ENCODE measurements around the gene KIF1C. TPM values are rescaled to one million over a fixed set of nuclear protein-coding genes. Genes with fewer than 3 reads are reported as not detected.

The KIF1C gene
- total RNA-seq, 1 donor from 2014 or later: 12.5 TPM

DNA sequence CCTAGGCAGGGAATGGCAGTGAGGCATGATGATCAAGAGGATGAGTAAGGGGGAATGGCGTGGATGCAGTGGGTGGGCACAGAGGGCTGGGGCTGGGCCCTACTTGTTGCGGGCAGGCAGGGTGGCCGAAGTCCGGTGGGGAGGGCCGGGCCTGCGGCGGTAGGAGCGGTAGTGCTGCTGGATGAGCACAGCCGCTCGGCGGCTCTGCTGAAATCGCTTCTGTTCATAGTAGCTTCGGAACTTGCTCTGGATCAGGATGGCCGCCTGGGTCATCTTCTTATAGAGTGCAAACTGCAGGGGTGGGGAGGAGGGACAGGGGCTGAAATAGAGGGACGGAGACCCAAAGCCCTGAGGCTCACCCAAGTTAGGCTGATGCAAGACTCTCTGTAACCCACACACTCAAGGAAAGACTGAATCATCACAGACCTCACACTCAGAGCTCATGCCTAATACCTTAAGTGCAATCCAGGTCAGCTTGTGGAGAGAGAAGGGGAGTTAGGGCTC is 28.7 kb upstream of the KIF1C start:
- no peak for DNase-seq

DNA sequence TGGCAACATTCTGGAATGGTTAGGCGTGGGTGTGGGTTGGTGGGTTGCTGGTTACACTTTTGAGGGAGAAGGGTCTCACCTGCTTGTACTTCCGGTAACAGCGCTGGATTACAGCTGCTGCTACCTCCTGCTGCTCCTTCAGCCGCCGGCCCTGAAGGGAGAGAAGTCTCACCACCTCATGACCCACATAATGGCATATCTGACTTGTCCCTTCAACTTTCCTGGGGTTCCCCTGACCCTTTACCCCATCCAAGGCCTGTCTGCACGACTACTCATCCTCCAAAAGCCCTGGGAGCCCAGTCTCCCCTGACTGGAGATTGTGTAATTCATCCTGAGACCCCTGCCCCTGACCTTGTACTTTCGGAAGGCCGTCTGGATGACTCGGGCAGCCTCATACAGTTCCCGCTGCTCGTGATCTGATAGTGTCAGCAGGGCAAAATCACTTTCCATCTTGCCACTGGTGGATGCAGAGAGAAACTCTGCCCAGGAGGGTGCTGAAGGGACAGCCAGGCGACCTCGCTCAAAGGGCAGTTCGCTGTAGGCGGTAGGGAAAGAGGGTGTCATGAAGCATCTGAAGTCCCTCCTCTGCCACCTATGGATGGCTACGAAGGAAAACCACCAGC is 28.1 kb upstream of the KIF1C start:
- DNase-seq: no peak

DNA sequence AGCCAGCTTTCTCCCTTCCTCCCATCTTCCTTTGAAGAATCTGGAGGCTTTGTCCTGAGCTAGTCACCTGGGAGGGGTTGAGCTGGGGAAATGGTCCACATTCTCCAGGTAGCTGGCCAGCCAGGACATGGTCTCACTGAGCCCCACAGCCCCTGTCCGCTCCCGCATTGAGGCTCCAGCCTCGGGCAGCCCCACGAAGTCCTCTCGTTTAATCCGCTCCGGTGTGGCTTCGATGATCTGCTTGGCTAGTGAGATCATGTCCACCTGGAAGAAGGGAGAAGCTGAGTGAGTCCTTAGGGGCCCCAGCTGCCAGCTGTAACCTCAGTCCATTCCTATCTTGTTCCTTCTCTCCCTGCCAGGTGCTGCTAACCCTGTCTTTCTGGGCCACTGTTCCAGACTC is 27.5 kb upstream of the KIF1C start:
- DNase-seq: no peak

DNA sequence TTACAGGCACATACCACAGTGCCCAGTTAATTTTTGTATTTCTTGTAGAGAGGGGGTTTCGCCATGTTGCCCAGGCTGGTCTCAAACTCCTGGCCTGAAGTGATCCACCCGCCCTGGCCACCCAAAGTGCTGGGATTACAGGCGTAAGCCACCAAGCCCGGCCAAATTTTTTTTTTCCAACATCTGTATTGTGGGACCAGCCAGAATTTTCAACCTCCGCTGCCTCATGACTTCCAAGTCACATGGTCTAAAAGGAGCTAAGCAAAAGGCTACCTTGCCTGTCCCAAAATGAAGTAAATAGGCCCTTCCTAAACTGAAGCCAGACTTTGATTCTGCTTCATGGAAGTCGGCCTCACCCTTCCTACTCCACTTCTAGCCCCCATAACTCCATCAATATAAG is 25.9 kb upstream of the KIF1C start:
- DNase-seq: no peak

DNA sequence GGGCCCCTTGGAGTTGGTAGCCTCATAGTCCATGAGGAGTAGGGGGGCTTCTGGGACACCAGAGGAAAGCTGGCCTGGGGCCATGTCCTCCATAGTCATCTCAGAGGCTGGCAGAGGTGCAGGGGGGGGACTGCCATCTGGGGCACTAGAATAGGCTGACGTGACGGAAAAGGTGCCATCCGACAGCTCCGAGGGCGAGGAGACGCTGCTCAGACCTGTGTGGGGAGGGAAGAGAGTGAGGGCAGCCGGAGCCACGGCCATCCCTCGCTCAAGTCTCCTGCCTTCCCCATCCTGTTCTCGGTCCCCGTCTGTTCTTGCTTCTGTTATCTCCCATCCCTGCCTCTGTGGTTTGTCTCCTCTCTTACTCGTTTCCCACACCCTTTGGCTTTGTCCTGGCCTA is 25.4 kb upstream of the KIF1C start:
- no peak for DNase-seq

DNA sequence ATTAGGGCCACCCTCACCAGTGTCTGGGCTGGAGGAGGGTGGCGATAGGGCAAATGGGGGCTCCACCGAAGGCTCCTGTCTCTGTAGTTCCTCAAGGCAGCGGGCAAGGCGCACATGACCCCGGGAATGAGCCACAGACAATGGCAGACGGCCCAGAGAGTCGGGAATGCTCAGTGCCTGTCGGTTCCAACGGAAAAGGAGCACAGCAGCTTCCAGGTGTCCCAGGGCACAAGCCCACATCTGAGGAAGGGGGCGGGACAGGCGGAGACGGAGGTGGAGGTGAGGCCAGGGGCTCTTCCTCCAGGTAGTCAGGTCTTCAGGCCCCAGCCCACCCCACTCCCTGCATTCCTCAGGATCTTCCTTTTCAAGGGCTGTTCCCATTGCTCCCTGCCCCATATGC is 25.0 kb upstream of the KIF1C start:
- no peak for DNase-seq

DNA sequence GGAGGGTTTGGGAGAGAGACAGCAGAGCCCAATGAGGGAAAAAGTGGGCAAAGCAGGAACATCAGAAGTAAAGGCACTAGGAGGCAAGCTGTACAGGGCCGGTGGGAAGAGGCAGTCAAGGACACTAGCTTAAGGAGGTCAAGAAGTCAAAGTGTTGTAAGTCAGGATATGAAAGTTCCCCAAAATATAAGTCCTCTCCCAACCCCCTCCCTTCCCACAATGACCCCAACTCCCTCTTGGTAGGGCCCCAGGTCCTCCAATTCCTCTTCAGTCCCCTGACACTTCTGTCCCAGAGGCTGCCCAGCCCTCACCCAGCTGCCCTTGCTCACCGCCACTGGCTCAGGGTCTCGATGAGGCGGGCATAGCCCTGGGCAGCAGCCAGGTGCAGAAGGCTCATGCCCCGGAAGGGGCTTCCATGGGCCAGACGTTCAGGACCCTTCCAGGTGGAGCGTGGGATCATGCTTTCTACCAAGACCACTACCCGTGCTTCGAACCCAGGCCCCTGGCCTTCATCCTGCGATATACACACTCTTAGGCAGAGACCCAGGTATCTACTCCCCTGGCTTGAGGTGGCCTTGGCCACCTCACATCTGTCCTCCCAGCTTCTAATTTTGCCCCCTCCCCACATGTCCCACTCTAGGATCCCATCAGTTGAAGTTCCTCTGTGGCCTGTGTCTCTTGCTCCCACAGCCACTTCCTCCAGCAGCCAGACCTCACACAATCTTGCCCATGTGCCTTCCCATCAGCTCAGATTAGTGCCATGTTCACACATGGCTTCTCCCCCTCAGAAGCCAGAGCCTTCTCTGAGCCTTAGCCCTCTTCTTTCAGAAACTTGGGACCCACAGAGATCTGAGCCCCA is 24.3 kb upstream of the KIF1C start:
- no peak for DNase-seq

DNA sequence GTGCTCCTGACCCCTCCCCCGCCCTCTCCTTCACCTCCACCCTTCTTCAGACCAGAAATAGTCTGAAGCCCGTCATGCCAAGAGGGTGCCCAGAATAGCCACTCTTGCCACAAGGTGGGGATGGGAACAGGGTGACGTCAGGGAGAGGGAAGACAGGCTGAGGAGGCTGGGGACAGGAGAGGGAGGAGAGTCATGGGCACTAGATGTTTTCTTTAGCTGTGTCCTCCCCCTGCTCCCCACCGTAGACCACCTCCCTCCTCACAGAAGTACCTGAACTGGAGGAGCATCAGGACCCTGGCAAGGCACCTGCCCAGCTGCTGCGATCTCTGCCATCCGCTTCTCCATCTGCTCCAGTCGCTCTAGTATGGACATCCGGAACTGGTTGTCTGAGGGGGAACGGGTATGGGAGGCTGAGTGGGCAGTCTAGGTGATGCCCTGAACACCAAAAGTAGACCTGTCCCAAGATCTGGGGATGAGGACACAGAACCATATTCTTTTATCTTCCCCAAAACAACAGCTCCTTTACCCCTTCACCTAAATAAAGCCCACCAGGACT is 23.6 kb upstream of the KIF1C start:
- DNase-seq: no peak

DNA sequence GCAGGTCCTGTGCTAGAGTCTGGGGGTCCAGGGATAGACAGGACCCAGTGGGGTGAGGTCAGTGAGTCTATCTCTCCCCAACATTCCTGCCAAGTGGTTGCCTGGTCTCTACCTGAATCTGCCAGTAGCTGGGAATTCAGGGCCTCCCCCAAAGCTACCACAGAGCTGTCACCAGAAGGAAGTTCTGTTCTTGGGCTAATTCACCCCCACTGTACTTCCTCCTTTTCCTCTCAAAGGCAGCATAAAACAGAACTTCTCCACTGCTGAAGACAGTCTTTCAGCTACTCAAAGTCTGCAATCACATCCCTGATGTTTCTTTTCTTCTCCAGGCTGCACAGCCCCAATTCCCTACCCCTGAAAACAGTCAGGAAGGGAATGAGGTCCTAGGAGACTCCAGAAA is 19.0 kb upstream of the KIF1C start:
- no peak for DNase-seq

DNA sequence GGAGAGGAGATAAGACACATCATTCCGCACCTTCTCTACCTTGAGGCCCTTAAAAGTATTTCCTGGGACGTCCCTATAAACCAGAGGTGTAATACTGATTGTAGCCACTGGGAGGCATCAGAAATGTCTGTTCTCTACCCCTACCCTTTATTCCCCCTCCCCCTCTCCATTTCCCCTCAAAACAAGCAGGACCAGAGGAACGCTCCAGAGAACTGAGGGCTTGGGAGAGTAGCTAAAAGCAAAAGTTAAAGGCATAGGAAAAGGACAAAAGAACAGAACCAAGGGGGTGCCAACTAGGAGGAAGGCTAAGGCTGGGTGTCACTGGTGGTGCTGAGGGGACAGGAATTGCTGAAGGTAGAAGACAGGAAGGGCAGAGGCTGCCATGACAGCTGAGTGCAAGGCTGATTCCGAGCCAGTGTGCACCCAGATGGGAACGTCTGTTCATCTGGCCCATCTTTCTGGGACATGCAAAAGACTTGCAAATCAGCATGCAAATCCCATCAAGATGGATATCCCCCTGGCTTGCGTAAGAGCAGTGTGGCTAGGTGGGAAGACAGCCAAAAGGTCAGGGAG is 17.0 kb upstream of the KIF1C start:
- no peak for DNase-seq

DNA sequence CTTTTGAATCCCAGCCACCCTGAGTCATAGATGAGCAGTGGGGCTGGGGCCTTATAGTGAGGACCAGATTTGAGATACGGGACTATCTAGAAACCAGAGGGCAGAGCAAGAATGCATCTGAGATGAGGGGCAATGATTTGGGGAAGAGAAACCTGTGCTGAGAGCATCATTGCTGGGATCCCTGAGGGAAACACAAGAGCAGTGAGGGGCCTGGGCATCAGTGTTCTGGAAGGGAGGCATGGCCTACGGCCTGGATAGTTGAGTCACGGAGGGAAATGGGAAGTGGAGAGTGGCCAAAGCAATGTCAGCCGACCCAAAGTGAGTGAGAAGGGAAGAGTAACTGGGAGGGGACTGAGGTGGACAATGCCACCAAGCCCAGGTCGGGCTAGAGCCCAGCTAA is 15.4 kb upstream of the KIF1C start:
- DNase-seq: no peak

DNA sequence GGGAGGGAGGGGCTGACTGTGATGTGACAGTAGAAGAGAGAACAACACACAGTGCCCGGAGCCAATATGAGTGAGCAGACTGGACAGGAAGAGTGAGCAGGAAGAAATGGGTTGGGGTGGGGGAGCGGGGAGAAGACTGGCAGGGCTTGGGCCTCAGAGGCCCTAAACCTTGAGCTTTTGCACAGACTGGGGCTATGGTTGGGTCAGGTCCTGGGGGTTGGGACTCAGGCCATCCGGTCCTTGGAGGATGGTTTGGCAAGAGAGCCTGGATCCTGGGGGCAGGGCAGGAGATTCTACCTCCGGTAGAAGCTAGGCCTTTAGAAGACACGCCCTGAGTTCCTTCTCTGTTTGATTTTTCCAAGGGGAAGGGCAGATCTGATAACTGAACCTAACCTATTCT is 11.3 kb upstream of the KIF1C start:
- DNase-seq: no peak

DNA sequence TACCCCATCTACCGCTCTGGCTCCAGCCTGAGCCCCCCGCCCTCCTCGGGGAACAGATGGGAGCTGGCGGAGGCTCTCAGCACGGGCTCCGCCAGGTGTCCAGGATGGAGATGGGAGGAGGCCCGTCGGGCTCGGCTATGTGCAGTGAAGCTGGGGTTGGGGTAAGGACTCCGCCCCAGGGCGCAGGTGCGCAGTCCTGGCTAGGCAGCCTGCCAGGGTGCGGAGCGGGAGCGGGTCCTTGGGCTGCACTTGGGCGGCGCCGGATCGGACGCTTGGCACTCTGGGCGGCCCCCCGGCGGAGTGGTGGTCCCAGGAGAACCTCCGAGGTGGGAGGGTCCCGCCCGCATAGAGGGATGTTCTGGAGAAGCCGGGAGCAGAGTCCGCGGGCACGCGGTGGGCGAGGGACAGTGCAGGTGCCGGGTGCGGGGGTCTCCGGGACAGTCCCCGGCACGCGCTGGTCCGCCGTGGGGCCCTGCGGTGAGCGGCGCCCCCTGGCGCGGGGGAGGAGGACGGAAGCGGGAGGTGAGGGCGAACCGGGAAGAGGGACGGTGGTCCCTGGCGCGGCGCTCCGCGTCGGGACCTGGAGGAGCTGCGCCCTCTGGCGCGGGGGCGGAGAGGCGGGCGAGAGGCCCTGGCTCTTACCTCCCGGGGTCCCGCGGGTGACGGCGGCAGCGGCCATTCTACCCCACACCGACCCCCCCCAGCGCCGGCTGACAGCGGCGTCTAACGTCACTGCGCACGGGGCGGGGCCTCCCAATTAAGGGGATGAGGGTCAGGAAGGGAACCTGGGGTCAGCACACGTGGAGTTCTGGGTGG is 10.6 kb upstream of the KIF1C start, which contains the start of gene CAMTA2:
TSS of gene CAMTA2 (minus strand) at position 725 of the 816 bp plus-strand sequence. CDS start 1,453 bp downstream, outside the sequence.
- peak; percentile 83 for DNase-seq

DNA sequence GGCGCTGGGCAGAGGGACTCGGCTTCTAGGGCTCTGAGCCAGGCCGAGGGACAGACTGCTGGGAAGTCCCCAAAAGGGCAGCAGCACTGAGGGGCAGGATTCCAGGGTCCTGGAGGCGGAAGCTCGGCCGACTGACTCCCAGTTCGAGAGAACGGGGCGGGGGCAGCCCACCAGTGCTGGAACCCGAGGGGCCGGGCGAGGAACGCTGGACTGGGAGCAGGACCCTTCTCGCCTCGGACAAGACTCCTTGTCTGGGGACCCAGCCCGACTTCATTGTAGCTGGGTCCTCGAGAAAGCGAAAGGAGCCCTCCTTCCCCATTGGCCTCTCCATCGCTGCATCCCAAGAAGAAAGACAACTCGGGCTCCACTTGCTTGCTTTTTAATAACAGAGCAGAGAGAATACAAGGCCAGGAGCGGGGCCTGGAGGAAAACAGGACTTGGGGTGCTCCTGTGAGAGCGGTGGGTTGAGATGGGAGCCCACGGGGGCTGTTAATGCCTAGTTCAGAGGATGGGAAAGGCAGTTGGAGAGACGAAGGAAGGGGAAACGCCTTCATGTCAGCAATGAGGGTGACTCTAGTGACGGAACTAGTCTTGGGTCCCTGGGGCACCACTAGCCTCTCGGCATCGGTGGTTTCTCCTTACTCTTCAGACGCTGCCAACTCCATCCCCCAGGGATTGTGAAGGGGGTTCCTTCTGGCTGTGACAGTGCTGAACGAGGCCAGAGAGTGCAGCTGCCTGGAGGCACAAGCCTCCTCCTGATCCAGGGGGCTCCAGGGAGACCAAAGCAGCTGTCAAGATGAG is 9.8 kb upstream of the KIF1C start:
- DNase-seq: no peak

DNA sequence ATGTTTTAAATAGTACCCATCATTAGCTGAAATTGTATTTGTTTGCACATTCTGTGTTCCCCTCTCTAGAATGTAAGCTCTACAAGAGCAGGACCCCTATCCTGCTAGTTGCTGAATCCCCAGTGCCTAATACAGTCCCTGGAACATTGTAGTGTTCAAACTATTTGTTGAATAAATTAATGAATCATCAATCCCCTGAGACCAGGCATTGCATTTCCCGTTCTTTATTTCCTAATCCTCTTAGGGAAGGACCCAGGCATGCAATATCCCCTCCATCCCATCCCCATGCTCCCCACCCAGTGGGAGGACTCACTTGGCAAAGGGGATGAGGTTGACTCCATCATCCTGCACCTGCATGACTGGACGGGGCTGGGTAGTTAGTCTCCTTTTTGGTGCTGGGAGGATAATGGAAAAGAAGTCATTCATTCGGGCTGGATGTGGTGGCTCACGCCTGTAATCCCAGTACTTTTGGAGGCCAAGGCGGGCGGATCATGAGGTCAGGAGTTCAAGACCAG is 3.6 kb upstream of the KIF1C start:
- no peak for DNase-seq

DNA sequence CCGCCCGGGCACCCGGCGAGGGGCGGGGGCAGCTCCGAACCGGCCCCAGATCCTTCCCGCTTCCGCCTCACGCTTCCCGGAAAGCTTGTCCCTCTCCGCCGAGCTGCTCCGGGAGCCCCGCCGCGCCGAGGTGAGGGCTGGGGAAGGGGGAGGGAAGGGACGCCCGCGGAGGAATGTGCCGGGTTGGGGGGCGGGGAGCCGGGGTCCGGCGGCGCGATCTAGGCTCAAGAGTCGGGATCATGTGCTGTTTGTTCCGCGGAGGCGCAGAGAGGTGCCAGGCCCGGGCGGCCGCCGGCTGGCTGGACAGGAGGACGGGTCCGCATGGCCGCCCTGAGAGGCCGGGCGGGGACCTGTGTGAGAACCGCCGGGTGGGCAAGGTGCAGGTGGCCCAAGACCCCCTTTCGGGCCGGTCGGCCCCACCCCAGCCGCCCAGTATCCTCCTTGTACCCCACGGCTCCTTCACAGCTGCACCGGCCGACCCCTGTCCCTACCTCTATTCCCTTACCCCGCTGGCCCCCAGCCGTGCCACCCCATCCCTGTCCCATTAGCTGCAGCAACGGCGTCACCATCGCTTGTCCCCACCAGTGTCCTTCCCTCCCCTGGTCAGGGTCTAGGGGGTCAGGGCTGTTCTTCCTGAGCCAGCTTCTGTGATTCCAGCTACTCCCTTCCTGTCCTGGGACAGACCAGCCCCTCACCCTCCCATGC is 429 bp downstream of the KIF1C start:
- DNase-seq: no peak

DNA sequence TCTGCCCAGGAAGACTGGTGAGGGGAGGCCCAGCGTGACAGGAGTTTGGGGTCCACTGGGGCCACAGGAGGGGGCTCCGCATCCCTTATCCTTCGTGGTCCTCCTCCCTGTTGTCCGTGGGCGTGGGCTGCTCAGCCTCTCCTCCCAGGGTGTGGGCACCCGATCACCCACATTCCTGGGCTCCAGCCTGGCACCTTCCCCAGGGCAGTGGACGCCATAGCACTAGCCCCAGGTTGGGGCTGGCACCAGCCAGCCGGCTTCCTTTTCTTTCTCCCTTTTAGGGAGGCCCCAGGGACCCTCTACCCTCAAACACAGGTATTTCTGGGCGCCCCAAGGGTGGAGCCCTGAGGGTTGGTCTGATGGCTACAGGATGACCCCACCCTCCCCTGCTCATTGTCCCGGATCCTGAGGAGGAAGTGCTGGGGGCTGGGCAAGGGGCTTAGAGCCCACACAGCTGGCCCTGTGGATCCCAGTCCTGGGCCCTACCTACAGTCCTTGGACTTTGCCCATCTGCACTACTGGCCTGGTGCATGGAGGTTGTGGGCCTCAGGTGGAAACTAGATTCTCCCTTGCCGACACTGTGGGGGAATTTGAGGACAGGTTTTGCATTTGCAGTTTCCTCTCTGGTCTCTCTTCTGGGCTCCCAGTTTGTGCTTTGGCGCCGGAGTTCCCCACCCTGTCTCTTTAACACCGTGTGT is 1.1 kb downstream of the KIF1C start:
- DNase-seq: no peak

DNA sequence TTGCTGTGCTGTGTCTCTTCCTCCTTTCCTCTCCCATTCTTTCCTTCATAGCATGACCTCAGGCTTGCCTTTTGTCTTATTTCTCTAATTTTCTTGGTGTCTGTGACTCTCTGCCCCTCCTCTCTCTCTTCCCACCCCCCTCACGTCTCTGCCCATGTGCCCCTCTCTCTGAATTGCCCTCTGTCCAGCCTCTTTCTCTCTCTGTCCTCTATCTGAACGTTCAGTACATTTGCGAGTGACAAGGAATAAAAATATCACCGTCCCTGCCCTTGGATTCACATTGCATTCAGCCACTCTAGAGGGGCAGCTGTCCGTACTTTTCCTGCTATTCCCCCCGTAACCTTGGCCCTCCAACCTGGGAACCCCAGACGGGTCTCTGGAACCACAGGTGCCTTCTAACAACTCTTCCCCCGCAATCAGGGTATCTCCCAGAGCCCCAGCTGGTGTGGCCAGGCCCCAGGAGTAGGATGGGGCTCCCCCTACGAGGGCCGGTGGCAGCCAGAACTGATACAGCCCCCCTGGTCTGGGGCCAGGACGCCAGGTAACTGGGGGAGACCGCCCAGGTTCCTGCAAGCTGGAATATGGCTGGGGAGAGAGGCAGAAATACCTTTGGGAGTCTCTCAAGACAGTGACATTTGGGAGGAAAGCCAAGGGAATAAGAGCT is 1.8 kb downstream of the KIF1C start:
- no peak for DNase-seq

DNA sequence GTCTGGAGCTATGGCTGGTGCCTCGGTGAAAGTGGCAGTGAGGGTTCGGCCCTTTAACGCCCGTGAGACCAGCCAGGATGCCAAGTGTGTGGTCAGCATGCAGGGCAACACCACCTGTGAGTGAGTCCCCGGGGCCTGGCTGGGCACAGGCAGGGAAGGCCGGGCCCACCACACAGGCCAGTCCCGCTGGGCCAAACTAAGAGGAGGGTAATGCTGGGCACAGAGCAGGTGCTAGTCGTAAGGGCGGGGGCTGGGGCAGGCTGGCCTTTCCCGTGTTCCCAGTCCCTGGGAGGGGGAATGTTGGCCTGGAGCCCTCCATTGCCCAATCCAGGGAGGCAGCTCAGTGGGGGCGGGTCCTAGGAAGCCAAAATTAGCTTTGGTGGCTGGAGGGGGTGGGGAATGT is 2.5 kb downstream of the KIF1C start:
- DNase-seq: no peak

All from occipital lobe (tissue), 2 donors.